OCI-LY7 (cell line): Measurements from ENCODE around the gene SRSF7. TPM values are rescaled to one million over a fixed set of nuclear protein-coding genes. Genes with fewer than 3 reads are reported as not detected.
"Not testable (repeated sequence)": the region's sequence is repeated elsewhere in the genome, so short reads cannot be mapped to it uniquely, and the experiment has no call there.

Experiments used
- BruUV-seq: library from RNA; stranded (reverse); fragments of 400-500 nt; replicated peaks from 2 replicates; lab custom pipeline; 2021; lab: Mats Ljungman, UMichigan
- CTCF ChIA-PET: fragments of 300-600 bp; sonication (Branson Sonifier 250); formaldehyde crosslinking; loops from one replicate; lab custom pipeline; 2022; ENCODE audit warnings: antibody characterized with exemption; ENCODE audit not compliant: unreplicated experiment; lab: Charles Lee
- POLR2A ChIA-PET: fragments of 300-600 bp; sonication (Branson Sonifier 250); formaldehyde crosslinking; loops from one replicate; lab custom pipeline; 2022; ENCODE audit warnings: antibody characterized with exemption; lab: Charles Lee
- DNase-seq: peaks from one replicate; pipeline ENCODE4 v3.0.0-alpha.2; 2015; ENCODE audit warnings: low spot score
- H2AFZ ChIP-seq: fragments of 200-600 bp; sonication (generic), shearing (Covaris generic); 2 replicates; pipeline ENCODE4 v1.6.1; 2014; ENCODE audit warnings: mild to moderate bottlenecking, antibody characterized with exemption, low read length, moderate library complexity
- H3K27ac ChIP-seq: fragments of 200-600 bp; sonication (generic); 2 replicates; pipeline ENCODE4 v1.5.1; 2014; ENCODE audit warnings: mixed run types, low read depth, mild to moderate bottlenecking, moderate library complexity, low read length, inconsistent platforms; ENCODE audit not compliant: poor library complexity, severe bottlenecking
- H3K36me3 ChIP-seq: fragments of 200-600 bp; sonication (generic); 2 replicates; pipeline ENCODE4 v1.6.1; 2014; ENCODE audit warnings: mild to moderate bottlenecking, antibody characterized with exemption, low read length, moderate library complexity, mixed read lengths; ENCODE audit not compliant: insufficient read depth
- H3K4me1 ChIP-seq: fragments of 200-600 bp; sonication (generic); 2 replicates; pipeline ENCODE4 v1.5.1; 2014; ENCODE audit warnings: mild to moderate bottlenecking, low read length; ENCODE audit not compliant: insufficient read depth, poor library complexity, severe bottlenecking
- H3K4me2 ChIP-seq: fragments of 200-600 bp; sonication (generic); 2 replicates; pipeline ENCODE4 v1.6.1; 2014; ENCODE audit warnings: mild to moderate bottlenecking, low read length
- H3K4me3 ChIP-seq: fragments of 200-600 bp; sonication (generic); 2 replicates; pipeline ENCODE4 v1.5.1; 2014; ENCODE audit warnings: mild to moderate bottlenecking, low read depth, low read length; ENCODE audit not compliant: poor library complexity, severe bottlenecking
- H3K79me2 ChIP-seq: fragments of 200-600 bp; sonication (generic); 2 replicates; pipeline ENCODE4 v1.6.1; 2016; ENCODE audit warnings: low read depth, mild to moderate bottlenecking, low read length, moderate library complexity, mixed read lengths; ENCODE audit not compliant: insufficient read depth
- H3K9me2 ChIP-seq: fragments of 200-600 bp; sonication (generic); 2 replicates; pipeline ENCODE4 v1.6.1; 2016; ENCODE audit warnings: mild to moderate bottlenecking, low read length, mixed read lengths; ENCODE audit not compliant: insufficient read depth
- H3K9me3 ChIP-seq: fragments of 200-600 bp; sonication (generic); 2 replicates; pipeline ENCODE4 v1.6.1; 2014; ENCODE audit warnings: mild to moderate bottlenecking, mixed run types, low read length, mixed read lengths
- H4K20me1 ChIP-seq: fragments of 200-600 bp; sonication (generic); 2 replicates; pipeline ENCODE4 v1.6.1; 2014; ENCODE audit warnings: mild to moderate bottlenecking, antibody characterized with exemption, low read length, moderate library complexity, mixed read lengths; ENCODE audit not compliant: insufficient read depth
- EZH2phosphoT487 ChIP-seq: fragments of 200-600 bp; sonication (generic); IDR thresholded peaks from 2 replicates; pipeline ENCODE4 v1.6.1; 2018; ENCODE audit warnings: low read depth, borderline replicate concordance, mild to moderate bottlenecking, mixed run types, antibody characterized with exemption, low read length, moderate library complexity, mixed read lengths
- intact Hi-C: fragments of 100-400 bp; cut with micrococcal nuclease; formaldehyde crosslinking; loops from one replicate; pipeline ENCODE4 v1.10.0; 2022; ENCODE audit not compliant: unreplicated experiment
- total RNA-seq, 2 experiments: library from RNA; depleted of rRNA in 1 of 2; stranded (reverse); fragments of >200 nt in 1 of 2; shearing (Covaris generic) in 1 of 2; gene quantifications; 2 replicates each; pipeline ENCODE4 v1.2.3, GENCODE V29; 2014 to 2022
- TF ChIP-seq, protein P1 (sequence below): fragments of 200-600 bp; sonication (generic); conservative IDR thresholded peaks from 2 replicates; pipeline ENCODE4 v1.5.1; 2014; ENCODE audit warnings: mild to moderate bottlenecking, antibody characterized with exemption, low read length, moderate library complexity, mixed read lengths

The SRSF7 gene
- total RNA-seq, 2 experiments from 2014 or later = 320 to 337 TPM

DNA sequence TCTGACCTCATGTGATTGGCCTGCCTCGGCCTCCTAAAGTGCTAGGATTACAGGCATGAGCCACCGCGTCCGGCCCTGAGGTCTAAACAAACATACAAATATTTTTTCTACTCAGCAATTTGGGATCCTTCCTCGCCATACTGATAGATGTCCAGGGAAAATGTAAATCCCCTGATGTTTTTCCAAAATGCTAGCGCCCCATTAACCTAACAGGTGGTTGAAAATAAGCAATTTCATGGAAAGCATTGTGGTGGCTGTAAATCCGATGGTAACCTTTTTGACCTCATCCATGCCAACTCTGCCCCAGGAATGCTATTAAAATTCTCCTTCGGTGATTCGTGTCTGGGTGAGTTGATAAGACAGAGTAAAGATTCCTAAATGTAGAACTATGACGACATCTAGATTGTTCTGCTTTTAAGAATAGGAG lies 46.1 kb upstream of the SRSF7 start:
- Histone ChIP-seq H3K79me2 (no peaks in the 10 kb centered on the region), H3K4me2 (no peak overlapping the region), H3K27ac (no peak overlapping the region), H3K4me1 (no peaks in the 10 kb centered on the region), H3K4me3 (no peak overlapping the region), H3K9me2 (no peaks in the 10 kb centered on the region), H3K9me3 (no peaks in the 10 kb centered on the region), H3K36me3 (peaks cover 3% of the 10 kb centered on the region; the same call in 1 of the 2 replicates), H4K20me1 (no peaks in the 10 kb centered on the region), H2AFZ (no peak overlapping the region)
- ChIA-PET POLR2A (interaction anchor here (1.2 kb wide), 1 partner anchor 8 kb away, joined by 3 read pairs; no protein-coding TSS in a partner anchor), CTCF (no interaction called here)
- no TSS peak for BruUV-seq
- TF ChIP-seq, protein P1, sequence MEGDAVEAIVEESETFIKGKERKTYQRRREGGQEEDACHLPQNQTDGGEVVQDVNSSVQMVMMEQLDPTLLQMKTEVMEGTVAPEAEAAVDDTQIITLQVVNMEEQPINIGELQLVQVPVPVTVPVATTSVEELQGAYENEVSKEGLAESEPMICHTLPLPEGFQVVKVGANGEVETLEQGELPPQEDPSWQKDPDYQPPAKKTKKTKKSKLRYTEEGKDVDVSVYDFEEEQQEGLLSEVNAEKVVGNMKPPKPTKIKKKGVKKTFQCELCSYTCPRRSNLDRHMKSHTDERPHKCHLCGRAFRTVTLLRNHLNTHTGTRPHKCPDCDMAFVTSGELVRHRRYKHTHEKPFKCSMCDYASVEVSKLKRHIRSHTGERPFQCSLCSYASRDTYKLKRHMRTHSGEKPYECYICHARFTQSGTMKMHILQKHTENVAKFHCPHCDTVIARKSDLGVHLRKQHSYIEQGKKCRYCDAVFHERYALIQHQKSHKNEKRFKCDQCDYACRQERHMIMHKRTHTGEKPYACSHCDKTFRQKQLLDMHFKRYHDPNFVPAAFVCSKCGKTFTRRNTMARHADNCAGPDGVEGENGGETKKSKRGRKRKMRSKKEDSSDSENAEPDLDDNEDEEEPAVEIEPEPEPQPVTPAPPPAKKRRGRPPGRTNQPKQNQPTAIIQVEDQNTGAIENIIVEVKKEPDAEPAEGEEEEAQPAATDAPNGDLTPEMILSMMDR = no peak
- no peak for TF ChIP-seq EZH2phosphoT487
- intact Hi-C loops = no loop called here
- DNase-seq = no peak

DNA sequence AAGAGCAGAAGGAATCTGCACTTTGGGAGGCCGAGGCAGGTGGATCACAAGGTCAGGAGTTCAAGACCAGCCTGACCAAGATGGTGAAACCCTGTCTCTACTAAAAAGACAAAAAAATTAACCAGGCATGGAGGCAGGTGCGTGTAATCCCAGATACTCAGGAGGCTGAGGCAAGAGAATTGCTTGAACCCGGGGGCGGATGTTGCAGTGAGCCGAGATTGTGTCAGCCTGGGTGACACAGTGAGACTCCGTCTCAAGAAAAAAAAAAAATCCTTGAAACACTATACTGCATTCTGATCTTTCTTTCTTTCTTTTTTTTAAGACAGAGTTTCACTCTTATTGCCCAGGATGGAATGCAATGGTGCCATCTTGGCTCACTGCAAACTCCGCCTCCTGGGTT lies 43.9 kb upstream of the SRSF7 start:
- H3K9me3 ChIP-seq, intact Hi-C loops, H3K36me3 ChIP-seq, H3K4me3 ChIP-seq, H4K20me1 ChIP-seq, H3K9me2 ChIP-seq, BruUV-seq, DNase-seq, H3K79me2 ChIP-seq, H3K4me2 ChIP-seq, H3K27ac ChIP-seq, H2AFZ ChIP-seq, H3K4me1 ChIP-seq: not testable (repeated sequence)
- POLR2A ChIA-PET = interaction anchor here (0.7 to 1.4 kb wide), 3 partner anchors 10 to 231 kb away, joined by 3 to 5 read pairs (median 4); no protein-coding TSS in a partner anchor
- CTCF ChIA-PET = interaction anchor here (1.3 kb wide), 1 partner anchor 11 kb away, joined by 3 read pairs; no protein-coding TSS in a partner anchor

DNA sequence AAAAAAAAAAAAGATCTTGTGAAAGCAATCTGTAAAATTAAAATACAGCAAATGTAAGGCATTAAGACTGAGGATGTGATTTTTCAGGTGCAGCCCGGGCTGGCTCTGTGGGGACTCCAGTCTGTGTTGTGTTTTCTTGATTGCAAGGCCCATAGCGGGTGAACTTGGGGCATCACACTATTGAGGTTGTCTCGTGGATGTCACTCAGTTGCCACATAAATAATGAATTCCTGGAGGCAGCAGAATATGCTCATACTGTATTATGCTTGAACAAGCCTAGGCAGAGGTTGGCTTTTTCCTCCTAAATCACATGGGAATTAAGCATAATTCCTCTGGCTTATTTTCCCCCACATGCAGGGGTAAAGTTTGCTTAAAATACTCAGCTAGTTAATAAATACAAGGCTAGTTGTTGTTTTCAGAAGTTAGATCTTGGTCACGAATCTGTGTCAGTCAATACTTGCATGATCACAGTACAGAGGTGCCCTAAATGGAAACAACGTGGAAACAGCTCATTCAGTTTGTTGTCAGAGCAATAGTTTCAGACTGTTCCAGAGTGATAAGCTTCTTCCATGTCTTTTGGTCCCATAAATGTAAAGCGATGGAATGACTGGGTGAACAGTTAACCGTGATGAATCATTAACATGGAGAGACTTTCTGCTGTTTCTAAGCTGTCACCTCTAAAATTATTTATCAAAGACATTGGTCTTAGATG lies 43.2 kb upstream of the SRSF7 start:
- no peak overlapping the region for H3K27ac ChIP-seq
- no peaks in the 10 kb centered on the region for H3K9me3 ChIP-seq
- no peaks in the 10 kb centered on the region for H3K79me2 ChIP-seq
- DNase-seq = no peak
- no peak overlapping the region for H3K4me3 ChIP-seq
- H3K36me3 ChIP-seq = peaks cover 3% of the 10 kb centered on the region; the same call in 1 of the 2 replicates
- BruUV-seq = no TSS peak
- intact Hi-C loops = no loop called here
- no peaks in the 10 kb centered on the region for H3K4me1 ChIP-seq
- H2AFZ ChIP-seq = no peak overlapping the region
- no peaks in the 10 kb centered on the region for H4K20me1 ChIP-seq
- POLR2A ChIA-PET = interaction anchor here (1.4 kb wide), 1 partner anchor 231 kb away, joined by 5 read pairs; no protein-coding TSS in a partner anchor
- CTCF ChIA-PET = interaction anchor here (1.3 kb wide), 1 partner anchor 11 kb away, joined by 3 read pairs; no protein-coding TSS in a partner anchor
- no peak overlapping the region for H3K4me2 ChIP-seq
- TF ChIP-seq EZH2phosphoT487 = no peak
- TF ChIP-seq, protein P1 = no peak
- H3K9me2 ChIP-seq = no peaks in the 10 kb centered on the region
